ENCODE results near the gene MIS12.

Gene MIS12

GRCh38 chr17:5533486-5534315, 47.3 kb downstream of the MIS12 start:
- no peak for DNase-seq (ENCODE audit: low read depth in 2 of 2)

GRCh38 chr17:5535436-5535835, 49.1 kb downstream of the MIS12 start:
- no peak for DNase-seq (ENCODE audit: low read depth in 2 of 2)

- DNase-seq (ENCODE audit: low read depth in 2 of 2): no peak
Measured at GRCh38 chr17:5536866-5537650, 50.7 kb downstream of the MIS12 start.

GRCh38 chr17:5539286-5539685, 52.9 kb downstream of the MIS12 start:
- DNase-seq (ENCODE audit: low read depth in 2 of 2): no peak

GRCh38 chr17:5540321-5540720, 54.0 kb downstream of the MIS12 start:
- no peak for DNase-seq (ENCODE audit: low read depth in 2 of 2)
